HAP-1 (cell line): ENCODE results near the gene GGACT.
"Not testable (repeated sequence)": the region's sequence is repeated elsewhere in the genome, so short reads cannot be mapped to it uniquely, and the experiment has no call there.

Experiments used
- DNase-seq, 2 experiments: peaks; one replicate each; pipeline ENCODE4 v3.0.0-alpha.2; 2016 to 2020; ENCODE audit warnings: low spot score in 2 of 2
- H3K27me3 ChIP-seq: fragments of 250-450 bp; sonication (Bioruptor Pico); 2 replicates; pipeline ENCODE4 v1.5.1; 2020; ENCODE audit warnings: low read depth, mild to moderate bottlenecking, moderate library complexity
- H3K36me3 ChIP-seq: fragments of 250-450 bp; sonication (Bioruptor Pico); replicated peaks from 2 replicates; pipeline ENCODE4 v1.5.1; 2020; ENCODE audit warnings: mild to moderate bottlenecking
- H3K4me1 ChIP-seq: fragments of 250-450 bp; sonication (Bioruptor Pico); 2 replicates; pipeline ENCODE4 v1.5.1; 2020; ENCODE audit warnings: mild to moderate bottlenecking
- H3K4me3 ChIP-seq: fragments of 250-450 bp; sonication (Bioruptor Pico); 2 replicates; pipeline ENCODE4 v1.5.1; 2020; ENCODE audit warnings: mild to moderate bottlenecking, moderate library complexity
- H3K9me3 ChIP-seq: fragments of 250-450 bp; sonication (Bioruptor Pico); 2 replicates; pipeline ENCODE4 v1.5.1; 2020; ENCODE audit warnings: mild to moderate bottlenecking, moderate library complexity
- in situ Hi-C: fragments of 300-500 bp; cut with MboI; formaldehyde crosslinking; loops from 3 replicates; pipeline ENCODE4 v1.14.3; 2020; ENCODE audit warnings: low sequenced_read_pairs, inconsistent platforms, mixed read lengths

Gene GGACT

DNA sequence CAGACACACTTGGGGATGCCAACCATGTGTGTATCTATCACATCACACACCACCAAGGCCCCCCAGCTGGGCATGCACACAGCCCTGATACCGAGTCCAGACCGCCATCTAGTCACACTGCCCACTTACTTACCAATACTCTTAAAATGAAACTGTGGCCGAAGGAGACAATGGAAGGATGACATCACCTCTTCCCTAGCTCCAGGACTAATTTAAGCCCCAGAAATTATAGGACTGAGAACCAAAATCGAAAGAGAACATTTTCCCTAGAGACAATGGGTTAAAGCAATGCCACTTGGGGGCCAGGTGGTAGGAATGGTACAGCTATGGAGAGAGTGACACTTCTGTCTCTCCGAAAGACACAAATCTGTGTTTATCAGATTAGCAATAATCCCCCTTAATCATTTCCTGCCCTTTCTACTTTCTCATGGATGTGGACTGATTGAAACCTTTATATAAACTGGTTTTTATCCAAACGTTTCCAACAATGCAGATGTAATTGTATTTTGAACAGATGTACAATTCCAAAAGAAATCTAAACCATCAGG lies 663 bp upstream of the GGACT start:
- H3K36me3 ChIP-seq = no peaks in the 10 kb centered on the region
- H3K4me1 ChIP-seq = no peaks in the 10 kb centered on the region; the same call in 1 of the 2 replicates
- DNase-seq = no peak
- H3K9me3 ChIP-seq = no peaks in the 10 kb centered on the region
- no peak overlapping the region for H3K4me3 ChIP-seq
- in situ Hi-C loops = no loop called here
- no peaks in the 10 kb centered on the region for H3K27me3 ChIP-seq

DNA sequence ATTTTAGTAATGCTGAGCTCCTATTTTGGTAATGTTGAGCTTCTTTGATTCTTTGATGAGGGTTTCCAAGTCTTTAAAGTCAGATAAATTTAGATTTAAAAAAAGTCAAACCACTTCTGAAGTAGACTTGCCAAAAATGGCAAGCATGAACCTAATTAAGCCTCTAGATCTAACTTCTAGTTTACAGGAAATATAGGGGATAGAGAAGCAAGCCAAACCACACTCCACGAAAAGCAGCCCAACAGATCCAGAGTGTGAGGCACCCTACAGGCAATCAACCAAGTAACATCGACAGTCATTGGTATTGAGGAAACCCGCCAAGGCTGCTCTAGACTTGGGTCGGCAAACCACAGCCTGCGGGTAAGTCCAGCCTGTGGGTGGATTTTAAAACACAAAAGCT lies 3.7 kb downstream of the GGACT start:
- no peaks in the 10 kb centered on the region for H3K27me3 ChIP-seq
- H3K4me3 ChIP-seq = no peak overlapping the region
- no peaks in the 10 kb centered on the region; the same call in 1 of the 2 replicates for H3K4me1 ChIP-seq
- no peak for DNase-seq
- no peaks in the 10 kb centered on the region for H3K36me3 ChIP-seq
- H3K9me3 ChIP-seq = no peaks in the 10 kb centered on the region
- in situ Hi-C loops = no loop called here

DNA sequence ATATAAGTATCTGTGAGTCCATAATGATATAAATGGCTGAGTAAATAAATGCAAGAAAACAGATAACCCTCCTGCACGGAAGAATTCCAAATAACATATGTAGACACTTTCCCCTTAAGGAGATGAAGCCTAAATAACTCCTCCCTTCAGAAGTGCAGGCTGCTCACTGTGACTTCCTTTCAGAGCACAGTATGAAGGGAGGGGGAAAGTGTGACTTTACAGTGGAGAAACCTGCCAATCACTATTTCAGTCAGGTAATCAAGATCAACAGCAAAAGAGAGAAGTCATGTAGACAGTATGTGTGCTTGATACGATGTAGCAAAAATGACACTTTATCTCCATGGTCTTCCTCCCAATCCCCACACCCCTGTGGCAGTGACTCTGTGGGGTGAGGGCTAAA lies 7.1 kb downstream of the GGACT start:
- H3K9me3 ChIP-seq = no peaks in the 10 kb centered on the region
- H3K27me3 ChIP-seq = no peaks in the 10 kb centered on the region
- DNase-seq = no peak
- H3K36me3 ChIP-seq = no peaks in the 10 kb centered on the region
- in situ Hi-C loops = no loop called here
- no peaks in the 10 kb centered on the region for H3K4me1 ChIP-seq
- no peak overlapping the region for H3K4me3 ChIP-seq

DNA sequence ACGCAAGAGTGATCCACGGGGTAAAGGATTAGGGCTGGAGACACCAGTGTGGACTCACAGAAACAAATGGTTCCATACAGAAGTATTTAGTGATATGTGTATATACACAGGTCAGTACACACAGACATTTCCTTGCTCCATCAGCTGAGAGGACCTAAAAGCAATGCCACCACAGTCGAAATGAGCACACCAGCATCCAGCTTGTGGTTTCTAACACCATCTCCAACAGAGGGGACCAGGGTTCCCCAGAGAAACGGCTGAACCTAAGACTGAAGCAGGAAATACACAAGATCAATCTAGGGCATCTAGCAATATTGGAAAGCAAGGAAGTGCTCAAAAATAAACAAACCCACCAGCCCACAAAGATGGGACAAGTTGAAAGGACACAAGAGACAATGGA lies 7.6 kb downstream of the GGACT start:
- H3K4me1 ChIP-seq = no peaks in the 10 kb centered on the region
- H3K4me3 ChIP-seq = no peak overlapping the region
- H3K9me3 ChIP-seq = no peaks in the 10 kb centered on the region
- no peaks in the 10 kb centered on the region for H3K27me3 ChIP-seq
- in situ Hi-C loops = no loop called here
- DNase-seq = no peak
- no peaks in the 10 kb centered on the region for H3K36me3 ChIP-seq

DNA sequence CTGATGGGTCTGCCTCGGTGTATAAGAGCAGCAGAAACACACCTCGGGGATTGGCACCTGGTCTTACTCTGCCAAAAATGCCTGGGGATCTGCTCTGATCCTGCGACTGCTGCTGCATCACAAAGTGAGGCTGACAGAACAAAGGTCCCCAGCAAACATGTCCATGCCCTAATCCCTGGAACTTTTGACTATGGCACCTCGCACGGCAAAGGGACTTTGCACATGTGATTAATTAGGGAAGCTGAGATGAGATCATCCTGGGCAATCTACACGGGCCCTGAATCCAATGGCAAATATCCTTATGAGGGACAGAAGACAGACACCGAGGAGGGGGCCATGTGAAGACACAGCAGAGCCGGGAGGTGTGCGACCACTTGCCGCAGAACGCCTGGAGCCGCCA lies 8.5 kb downstream of the GGACT start:
- DNase-seq = no peak
- peaks cover 2% of the 10 kb centered on the region for H3K4me1 ChIP-seq
- no peaks in the 10 kb centered on the region for H3K36me3 ChIP-seq
- H3K4me3 ChIP-seq = no peak overlapping the region
- no peaks in the 10 kb centered on the region for H3K27me3 ChIP-seq
- no peaks in the 10 kb centered on the region for H3K9me3 ChIP-seq
- in situ Hi-C loops = no loop called here

DNA sequence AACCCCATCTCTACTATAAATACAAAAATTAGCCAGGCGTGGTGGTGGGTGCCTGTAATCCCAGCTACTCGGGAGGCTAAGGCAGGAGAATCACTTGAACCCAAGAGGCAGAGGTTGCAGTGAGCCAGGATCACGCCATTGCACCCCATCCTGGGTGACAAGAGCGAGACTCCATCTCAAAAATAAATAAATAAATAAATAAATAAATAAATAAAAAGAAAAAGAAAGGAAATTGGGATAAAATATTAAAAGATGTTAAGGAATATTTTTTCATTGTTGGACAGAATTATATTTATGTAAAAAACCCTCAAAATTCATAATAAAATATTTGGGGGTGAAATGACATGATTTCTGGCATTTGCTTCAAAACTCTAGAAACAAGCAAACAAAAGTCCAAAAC lies 11.3 kb downstream of the GGACT start:
- H3K4me1 ChIP-seq, H3K4me3 ChIP-seq, H3K9me3 ChIP-seq, DNase-seq, in situ Hi-C loops, H3K36me3 ChIP-seq, H3K27me3 ChIP-seq: not testable (repeated sequence)

DNA sequence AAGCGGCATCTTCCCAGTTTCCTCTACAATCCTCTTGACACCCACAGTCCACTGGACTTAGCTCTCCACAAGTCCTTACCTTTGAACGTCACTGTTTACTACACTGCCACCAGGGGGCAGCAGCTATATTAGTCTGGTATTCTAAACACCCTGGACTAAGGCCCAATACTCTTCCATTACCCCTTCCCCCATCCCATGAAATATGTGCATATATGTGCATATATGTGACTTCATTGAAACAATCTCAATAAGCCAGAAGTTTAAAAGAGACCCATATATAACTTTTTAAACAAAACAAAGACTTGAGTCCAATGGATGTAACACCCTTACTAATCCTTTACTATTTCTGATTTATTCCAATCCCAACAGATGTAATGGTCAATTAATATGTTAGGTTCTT lies 15.5 kb downstream of the GGACT start:
- in situ Hi-C loops = no loop called here
- H3K4me3 ChIP-seq = no peak overlapping the region
- peaks cover 3% of the 10 kb centered on the region for H3K4me1 ChIP-seq
- no peaks in the 10 kb centered on the region for H3K27me3 ChIP-seq
- no peaks in the 10 kb centered on the region for H3K36me3 ChIP-seq
- peak; percentile 73 to 84 for DNase-seq
- H3K9me3 ChIP-seq = peaks cover 7% of the 10 kb centered on the region; the same call in 1 of the 2 replicates

DNA sequence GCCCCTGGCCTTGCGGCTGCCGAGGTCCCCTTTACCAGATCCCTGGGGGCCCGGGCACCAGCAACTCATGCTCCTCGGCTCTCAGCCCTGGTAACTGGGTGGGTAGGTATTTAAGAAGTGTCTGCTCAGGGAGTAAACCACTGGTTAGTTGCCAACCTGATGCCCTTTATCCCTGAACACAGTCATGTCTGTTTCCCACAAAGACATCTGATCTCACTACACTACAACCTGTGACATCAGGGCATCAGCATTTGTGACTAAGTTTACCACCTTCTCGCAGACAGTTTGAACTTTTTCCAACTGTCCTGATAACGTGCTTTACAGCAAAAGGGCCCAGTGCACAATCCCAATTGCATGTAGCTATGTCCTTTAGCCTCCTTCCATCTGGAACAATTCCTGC lies 22.0 kb downstream of the GGACT start:
- no peaks in the 10 kb centered on the region for H3K27me3 ChIP-seq
- no peak overlapping the region for H3K4me3 ChIP-seq
- no peaks in the 10 kb centered on the region for H3K4me1 ChIP-seq
- in situ Hi-C loops = no loop called here
- H3K36me3 ChIP-seq = no peaks in the 10 kb centered on the region
- DNase-seq = no peak
- peaks cover 7% of the 10 kb centered on the region; the same call in 1 of the 2 replicates for H3K9me3 ChIP-seq

DNA sequence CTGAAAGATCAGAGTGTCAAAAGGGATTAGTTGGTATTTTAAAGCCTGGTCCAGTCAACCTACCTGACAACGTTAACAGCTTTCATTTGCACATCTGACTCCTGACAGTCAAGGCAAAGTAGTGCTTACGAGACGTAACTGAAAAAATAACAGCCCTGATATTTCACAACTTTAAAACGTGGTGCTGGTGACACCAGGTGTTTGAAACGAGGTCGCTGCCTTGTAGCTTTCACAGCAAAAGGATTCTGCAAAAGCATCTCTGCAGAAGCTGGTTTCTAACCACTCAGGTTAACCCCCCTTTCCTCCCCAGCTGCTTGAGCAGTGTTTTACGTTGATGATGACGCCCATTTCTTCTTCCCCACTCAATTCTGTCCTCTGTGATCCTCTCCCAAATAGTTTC lies 23.3 kb downstream of the GGACT start:
- no peaks in the 10 kb centered on the region for H3K36me3 ChIP-seq
- no peak for DNase-seq
- peaks cover 7% of the 10 kb centered on the region; the same call in 1 of the 2 replicates for H3K9me3 ChIP-seq
- H3K4me1 ChIP-seq = no peaks in the 10 kb centered on the region
- in situ Hi-C loops = no loop called here
- H3K4me3 ChIP-seq = no peak overlapping the region
- H3K27me3 ChIP-seq = no peaks in the 10 kb centered on the region

DNA sequence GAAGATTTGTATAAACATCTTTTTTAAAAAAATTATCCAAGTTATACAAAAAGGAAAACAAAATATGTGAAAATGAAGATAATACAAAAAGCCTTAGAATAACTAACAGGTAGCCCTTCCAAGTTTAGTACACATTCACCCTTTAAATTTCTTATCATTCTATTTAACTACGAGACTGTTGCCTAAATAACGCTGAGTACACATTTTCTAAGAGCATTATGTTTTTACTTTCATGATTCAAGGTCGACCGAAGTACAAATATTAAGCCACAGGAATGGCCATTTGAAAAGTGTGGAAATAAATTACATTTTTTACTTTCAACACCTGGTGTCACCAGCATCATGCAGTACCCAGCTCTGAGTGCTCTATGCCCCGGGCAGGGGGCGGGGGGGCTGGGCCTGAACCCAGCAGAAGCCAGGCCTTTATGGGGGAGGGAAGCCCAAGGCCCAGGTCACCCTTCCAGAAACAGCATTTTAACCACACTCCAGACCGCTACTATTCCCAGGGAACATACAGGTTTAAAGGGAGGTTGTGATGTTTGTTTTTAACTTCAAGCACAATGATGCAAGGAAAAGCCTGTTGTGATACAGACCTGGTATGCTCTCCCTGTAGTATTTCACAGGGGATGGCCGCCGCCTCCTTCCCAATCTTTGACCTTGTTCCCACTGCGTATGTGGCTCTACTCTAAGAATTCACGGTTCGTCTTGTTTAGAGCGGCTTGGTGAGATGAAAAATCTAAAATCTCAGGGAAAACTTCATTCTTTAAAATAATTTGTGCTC lies 24.0 kb downstream of the GGACT start:
- Histone ChIP-seq H3K4me3 (no peak overlapping the region), H3K9me3 (peaks cover 7% of the 10 kb centered on the region; the same call in 1 of the 2 replicates), H3K4me1 (no peaks in the 10 kb centered on the region), H3K36me3 (no peaks in the 10 kb centered on the region), H3K27me3 (no peaks in the 10 kb centered on the region)
- in situ Hi-C loops = no loop called here
- no peak for DNase-seq

DNA sequence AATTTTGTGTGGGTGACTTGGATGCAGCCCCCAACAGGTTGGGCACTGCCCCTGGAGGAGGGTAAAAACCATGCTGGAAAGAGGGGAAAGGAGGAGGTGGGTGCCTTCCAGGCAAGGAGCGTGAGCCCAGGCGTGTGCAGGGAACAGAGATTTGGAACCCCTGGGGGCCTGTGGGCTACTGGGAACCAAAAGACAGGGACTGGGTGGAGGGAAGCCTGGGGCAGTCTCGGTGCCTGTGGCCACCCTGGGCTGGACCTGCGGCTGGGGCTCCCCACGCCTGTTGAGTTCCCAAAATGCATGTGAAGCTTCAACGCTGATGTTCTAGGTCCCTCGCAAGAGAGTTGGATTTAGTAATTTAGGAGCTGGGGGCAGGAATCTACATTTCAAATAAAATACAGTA lies 24.8 kb downstream of the GGACT start:
- in situ Hi-C loops = no loop called here
- Histone ChIP-seq H3K4me1 (no peaks in the 10 kb centered on the region), H3K27me3 (no peaks in the 10 kb centered on the region), H3K4me3 (no peak overlapping the region), H3K36me3 (no peaks in the 10 kb centered on the region), H3K9me3 (no peaks in the 10 kb centered on the region)
- no peak for DNase-seq

DNA sequence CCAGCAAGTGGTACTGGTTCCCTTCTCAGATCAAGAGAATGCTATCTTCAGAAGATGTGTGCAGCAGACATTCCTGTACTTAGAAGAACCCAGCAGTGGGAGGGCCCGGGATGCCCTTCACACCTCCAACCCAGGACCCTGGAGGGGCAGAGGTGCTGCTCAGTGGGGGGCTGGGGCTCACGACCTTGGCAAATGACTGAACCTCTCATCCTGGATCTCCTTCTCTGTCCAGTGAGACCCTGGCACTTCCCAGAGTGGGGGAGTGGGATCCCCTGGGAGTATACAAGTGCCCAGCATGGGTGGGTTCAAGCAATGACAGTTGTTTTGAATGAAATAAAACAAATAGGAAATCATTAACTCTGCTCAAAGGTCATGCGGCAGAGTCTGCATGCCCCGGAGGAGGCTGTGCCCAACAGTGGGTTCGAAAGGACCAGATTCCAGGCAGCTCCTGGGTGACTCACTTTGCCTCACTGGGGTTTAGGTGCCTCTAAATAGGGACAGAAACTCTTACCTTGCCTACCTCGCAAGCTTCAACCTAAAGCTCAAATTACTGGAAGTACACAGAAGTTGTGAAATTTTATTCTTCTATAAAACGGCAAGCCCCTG lies 26.9 kb downstream of the GGACT start:
- Histone ChIP-seq H3K9me3 (no peaks in the 10 kb centered on the region), H3K4me3 (no peak overlapping the region), H3K4me1 (no peaks in the 10 kb centered on the region), H3K36me3 (no peaks in the 10 kb centered on the region), H3K27me3 (no peaks in the 10 kb centered on the region)
- in situ Hi-C loops = no loop called here
- DNase-seq = no peak

DNA sequence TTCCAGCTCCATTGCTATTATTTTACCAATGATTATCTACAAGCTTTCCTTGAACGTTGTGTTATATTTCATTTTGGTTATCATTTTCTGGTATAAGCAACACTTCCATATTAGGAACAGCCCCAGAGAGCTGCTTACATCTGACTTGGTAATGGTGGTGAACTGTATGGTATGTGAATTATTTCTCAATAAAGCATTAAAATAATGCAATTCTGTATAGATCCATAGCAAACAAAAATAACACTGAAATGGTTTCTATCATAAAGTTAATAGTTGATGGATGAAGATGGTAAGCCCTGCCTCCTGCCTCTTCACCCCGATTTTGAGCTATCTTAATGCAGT lies 27.5 kb downstream of the GGACT start:
- no peaks in the 10 kb centered on the region for H3K9me3 ChIP-seq
- DNase-seq = no peak
- in situ Hi-C loops = no loop called here
- H3K4me3 ChIP-seq = no peak overlapping the region
- no peaks in the 10 kb centered on the region for H3K4me1 ChIP-seq
- no peaks in the 10 kb centered on the region for H3K36me3 ChIP-seq
- H3K27me3 ChIP-seq = no peaks in the 10 kb centered on the region

DNA sequence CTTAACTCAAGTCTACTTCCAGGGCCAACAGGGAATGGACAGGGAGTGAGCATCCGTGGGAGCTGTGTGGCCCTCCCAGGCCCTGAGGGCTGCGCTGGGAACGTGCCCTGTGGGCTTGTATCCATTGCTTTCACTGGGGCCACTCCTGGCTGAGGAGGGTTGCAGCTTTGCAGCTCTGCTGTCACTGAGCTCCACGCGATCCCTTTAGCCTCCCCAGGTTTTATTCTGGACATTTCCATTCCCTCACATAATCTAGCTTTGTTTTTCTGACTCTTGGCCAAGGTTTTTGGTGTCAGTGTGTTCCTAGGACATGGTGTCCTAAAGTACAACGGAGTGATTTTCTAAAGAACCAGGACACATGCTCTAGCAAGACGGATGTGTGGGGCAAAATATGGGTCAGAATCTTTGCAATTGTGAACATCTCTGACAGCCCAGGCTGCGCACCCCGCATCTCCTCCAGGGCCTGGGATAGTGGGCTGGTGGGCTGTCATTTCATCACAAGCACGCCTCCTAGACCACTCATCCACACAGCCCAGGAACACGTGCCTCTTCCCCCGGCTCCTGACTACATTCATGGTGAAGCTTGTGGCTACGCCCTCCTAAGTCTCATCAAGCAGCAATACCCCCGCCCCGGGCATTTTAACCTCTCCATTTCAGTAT lies 28.0 kb downstream of the GGACT start:
- H3K36me3 ChIP-seq = no peaks in the 10 kb centered on the region
- no peak overlapping the region for H3K4me3 ChIP-seq
- in situ Hi-C loops = no loop called here
- H3K4me1 ChIP-seq = no peaks in the 10 kb centered on the region
- no peaks in the 10 kb centered on the region for H3K9me3 ChIP-seq
- no peaks in the 10 kb centered on the region for H3K27me3 ChIP-seq
- DNase-seq = no peak
